ENCODE results near the gene SSUH2.
"Not testable (repeated sequence)": the region's sequence is repeated elsewhere in the genome, so short reads cannot be mapped to it uniquely, and the experiment has no call there.

Gene SSUH2

GRCh38 chr3:8655387-8655835 lies 10.8 kb upstream of the SSUH2 start:
- DNase-seq (ENCODE audit: low spot score) = no peak
- in situ Hi-C loops (cut with MboI; ENCODE audit: low sequenced_read_pairs, unreplicated experiment) = no loop called here
- TF ChIP-seq, protein P1, sequence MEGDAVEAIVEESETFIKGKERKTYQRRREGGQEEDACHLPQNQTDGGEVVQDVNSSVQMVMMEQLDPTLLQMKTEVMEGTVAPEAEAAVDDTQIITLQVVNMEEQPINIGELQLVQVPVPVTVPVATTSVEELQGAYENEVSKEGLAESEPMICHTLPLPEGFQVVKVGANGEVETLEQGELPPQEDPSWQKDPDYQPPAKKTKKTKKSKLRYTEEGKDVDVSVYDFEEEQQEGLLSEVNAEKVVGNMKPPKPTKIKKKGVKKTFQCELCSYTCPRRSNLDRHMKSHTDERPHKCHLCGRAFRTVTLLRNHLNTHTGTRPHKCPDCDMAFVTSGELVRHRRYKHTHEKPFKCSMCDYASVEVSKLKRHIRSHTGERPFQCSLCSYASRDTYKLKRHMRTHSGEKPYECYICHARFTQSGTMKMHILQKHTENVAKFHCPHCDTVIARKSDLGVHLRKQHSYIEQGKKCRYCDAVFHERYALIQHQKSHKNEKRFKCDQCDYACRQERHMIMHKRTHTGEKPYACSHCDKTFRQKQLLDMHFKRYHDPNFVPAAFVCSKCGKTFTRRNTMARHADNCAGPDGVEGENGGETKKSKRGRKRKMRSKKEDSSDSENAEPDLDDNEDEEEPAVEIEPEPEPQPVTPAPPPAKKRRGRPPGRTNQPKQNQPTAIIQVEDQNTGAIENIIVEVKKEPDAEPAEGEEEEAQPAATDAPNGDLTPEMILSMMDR (IDR thresholded peaks at IDR 0.05; ENCODE audit: borderline replicate concordance, control extremely low read depth, extremely low read depth, insufficient read depth, missing control alignments) = no peak

- DNase-seq (ENCODE audit: low spot score); in situ Hi-C loops (cut with MboI; ENCODE audit: low sequenced_read_pairs, unreplicated experiment): not testable (repeated sequence)
Observed at GRCh38 chr3:8654572-8655329, 10.2 kb upstream of the SSUH2 start.

DNA sequence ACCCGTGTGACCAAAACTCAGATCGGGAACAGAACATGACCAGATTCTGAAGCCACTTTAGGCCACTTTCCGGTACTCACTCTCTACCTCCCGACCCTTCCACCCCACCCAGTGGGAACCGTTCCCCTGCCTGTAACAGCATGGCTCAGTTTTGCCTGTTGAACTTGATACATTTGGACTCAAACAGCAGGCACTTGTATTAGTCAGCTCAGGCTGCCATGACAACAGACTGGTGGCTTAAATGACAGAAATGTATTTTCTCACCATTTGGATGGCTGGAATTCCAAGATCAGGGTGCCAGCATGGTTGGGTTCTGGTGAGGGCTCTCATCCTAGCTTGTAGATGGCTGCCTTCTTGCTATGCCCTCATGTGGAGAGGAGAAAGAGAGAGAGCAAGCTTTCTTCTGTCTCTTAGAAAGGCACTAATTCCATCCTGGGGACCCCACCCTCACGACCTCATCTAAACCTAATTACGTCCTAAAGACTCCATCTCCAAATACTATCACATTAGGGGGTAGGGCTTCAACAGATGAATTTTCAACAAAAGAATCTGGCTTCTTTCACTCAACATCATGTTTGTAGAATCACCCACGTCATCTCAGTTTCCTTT lies 9.3 kb upstream of the SSUH2 start:
- DNase-seq (ENCODE audit: low spot score) = no peak
- in situ Hi-C loops (cut with MboI; ENCODE audit: low sequenced_read_pairs, unreplicated experiment) = no loop called here
- TF ChIP-seq, protein P1 (IDR thresholded peaks at IDR 0.05; ENCODE audit: borderline replicate concordance, control extremely low read depth, extremely low read depth, insufficient read depth, missing control alignments) = no peak

DNA sequence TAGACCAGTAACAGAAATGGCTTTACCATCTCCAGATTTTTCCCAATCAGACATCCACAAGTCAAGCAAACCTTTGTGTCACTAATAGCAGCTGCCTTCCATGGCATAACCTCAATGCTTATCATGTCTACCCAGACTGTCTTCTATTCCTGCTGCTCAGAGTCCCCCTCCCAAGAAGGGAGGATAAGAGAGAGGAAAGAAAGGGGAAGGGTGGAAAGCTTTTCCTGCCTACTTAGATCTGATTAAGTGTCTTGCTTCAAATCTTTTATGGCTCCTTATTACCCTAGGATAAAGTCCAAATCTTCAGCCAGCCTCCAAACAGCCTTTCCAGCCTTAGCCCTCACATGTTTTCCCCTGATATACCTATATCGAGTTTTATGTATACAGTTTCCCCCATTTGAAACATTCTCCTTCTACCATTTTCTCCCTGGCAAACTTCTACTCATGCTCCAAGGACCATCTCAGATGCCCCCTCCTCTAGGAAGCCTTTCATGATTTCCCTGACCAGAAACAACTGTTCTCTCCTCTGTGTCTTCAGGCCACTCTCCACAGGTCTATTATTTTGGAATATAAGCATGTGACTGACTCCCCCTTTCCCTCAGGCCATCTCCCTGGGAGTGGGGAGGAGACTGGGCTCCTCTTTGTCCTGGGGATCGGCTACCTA lies 7.9 kb upstream of the SSUH2 start:
- DNase-seq (ENCODE audit: low spot score) = no peak
- TF ChIP-seq, protein P1 (IDR thresholded peaks at IDR 0.05; ENCODE audit: borderline replicate concordance, control extremely low read depth, extremely low read depth, insufficient read depth, missing control alignments) = no peak
- in situ Hi-C loops (cut with MboI; ENCODE audit: low sequenced_read_pairs, unreplicated experiment) = no loop called here

DNA sequence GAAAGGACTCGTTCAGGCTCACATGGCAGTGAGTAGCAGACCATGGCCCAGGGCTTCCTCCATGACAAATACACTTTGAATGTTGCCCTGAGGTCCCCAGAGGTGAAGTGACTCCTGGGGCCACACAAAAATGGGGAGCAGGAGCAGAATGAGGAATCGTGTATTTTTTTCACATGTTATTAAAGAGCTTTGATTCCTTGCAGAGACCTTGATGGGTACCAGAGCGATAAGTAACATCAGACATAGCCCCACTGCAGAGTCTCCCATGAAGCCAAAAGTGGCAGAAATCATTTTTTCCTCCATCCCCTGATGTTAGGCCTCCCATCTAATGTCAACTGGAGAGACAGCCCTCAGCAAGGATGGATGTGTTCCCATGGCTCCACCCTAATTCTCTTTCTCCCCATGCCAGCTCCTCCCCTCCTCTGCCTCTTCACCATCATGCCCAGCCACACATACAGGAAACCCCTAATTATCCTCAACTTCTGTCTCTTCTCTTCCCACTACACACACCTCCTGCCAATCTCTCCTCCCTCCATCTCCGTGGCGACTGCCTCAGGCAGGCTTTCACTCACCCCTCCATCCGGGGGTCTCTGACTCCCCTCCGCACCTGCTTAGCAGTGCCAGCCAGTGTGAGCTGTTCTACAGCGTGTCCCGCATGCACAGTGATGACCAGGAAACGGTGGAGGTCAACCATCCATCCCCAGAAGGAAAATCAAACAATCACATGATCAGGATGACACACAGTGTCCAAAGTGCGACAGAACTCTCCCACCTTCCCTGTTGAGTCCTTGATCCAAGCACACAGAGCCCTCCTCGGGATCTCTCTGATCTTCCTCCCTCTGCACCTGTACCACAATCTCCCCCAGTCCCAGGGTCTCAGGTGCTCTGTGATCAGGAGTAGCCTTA lies 7.1 kb upstream of the SSUH2 start:
- in situ Hi-C loops (cut with MboI; ENCODE audit: low sequenced_read_pairs, unreplicated experiment) = no loop called here
- DNase-seq (ENCODE audit: low spot score) = no peak
- TF ChIP-seq, protein P1 (IDR thresholded peaks at IDR 0.05; ENCODE audit: borderline replicate concordance, control extremely low read depth, extremely low read depth, insufficient read depth, missing control alignments) = no peak

- TF ChIP-seq, protein P1 (IDR thresholded peaks at IDR 0.05; ENCODE audit: borderline replicate concordance, control extremely low read depth, extremely low read depth, insufficient read depth, missing control alignments) = no peak
- DNase-seq (ENCODE audit: low spot score) = no peak
- in situ Hi-C loops (cut with MboI; ENCODE audit: low sequenced_read_pairs, unreplicated experiment) = no loop called here
Observed at GRCh38 chr3:8650583-8651416, 6.2 kb upstream of the SSUH2 start.
